ENCODE measurements around the gene GNG11.

GRCh38 chr7:93882468-93882867 lies 39.1 kb upstream of the GNG11 start:
- TF ChIP-seq CTCF (IDR thresholded peaks at IDR 0.05) (no peak), EP300 (IDR thresholded peaks at IDR 0.05) (no peak)
